K562 (cell line): ENCODE results near the gene CBR4. TPM values are rescaled to one million over a fixed set of nuclear protein-coding genes. Genes with fewer than 3 reads are reported as not detected.

Source experiments
- ATAC-seq: fragments of 200-7000 bp; cut with Tn5 transposase; 3 replicates; pipeline ENCODE4 v1.9.1; 2020; ENCODE audit warnings: moderate library complexity
- BruUV-seq: library from RNA; stranded (reverse); fragments of 400-500 nt; replicated peaks from 2 replicates; lab custom pipeline; 2021; lab: Mats Ljungman, UMichigan
- CTCF ChIA-PET: fragments of 300-600 bp; formaldehyde crosslinking; extraction: SDS; loops from one replicate; lab custom pipeline; 2021; ENCODE audit warnings: low intra/inter-chr PET ratio; lab: Yijun Ruan, JAX
- POLR2A ChIA-PET: fragments of 300-600, 350-650 bp; sonication (Branson Sonifier 250); formaldehyde crosslinking; extraction: SDS; loops from one replicate; lab custom pipeline; 2021; ENCODE audit warnings: antibody characterized with exemption, inconsistent platforms; lab: Yijun Ruan, JAX
- DNase-seq, 4 experiments: peaks; one replicate each; pipeline versions ENCODE4 v3.0.0 to v3.0.0-alpha.2; 2011 to 2018; ENCODE audit warnings: low spot score in 3 of 4, mixed read lengths in 3 of 4; ENCODE audit errors: extremely low read depth in 1 of 4
- FAIRE-seq: peaks from 2 replicates; lab custom pipeline; 2011; peaks lifted over from hg19 to GRCh38; lab: Jason Lieb, UNC
- H2AFZ ChIP-seq: 2 replicates; pipeline ENCODE4 v1.6.0; 2011; ENCODE audit warnings: low read depth, low read length, control low read depth, inconsistent platforms
- H3K27ac ChIP-seq: fragments of 200-600 bp; 3 replicates; pipeline ENCODE4 v1.8.0; 2011; ENCODE audit warnings: low read depth, mild to moderate bottlenecking, control low read depth, inconsistent platforms, low read length, moderate library complexity, mixed read lengths; ENCODE audit errors: extremely low read depth
- H3K27me3 ChIP-seq, 2 experiments: fragments of 300-600 bp in 1 of 2; 2 replicates in 1 of 2; 3 replicates in 1 of 2; pipeline versions ENCODE4 v1.6.0 to v1.8.0; 2011; ENCODE audit warnings: inconsistent platforms in 2 of 2, low read length in 2 of 2, mild to moderate bottlenecking in 1 of 2, mixed read lengths in 1 of 2, moderate library complexity in 1 of 2; ENCODE audit not compliant: control insufficient read depth in 2 of 2, insufficient read depth in 2 of 2
- H3K36me3 ChIP-seq: fragments of 300-600 bp; 3 replicates; pipeline ENCODE4 v1.8.0; 2011; ENCODE audit warnings: mild to moderate bottlenecking, low read length, inconsistent platforms; ENCODE audit not compliant: control insufficient read depth, insufficient read depth
- H3K4me1 ChIP-seq, 2 experiments: fragments of 200-600 bp in 1 of 2; replicated peaks in 1 of 2; 2 replicates in 1 of 2; 3 replicates in 1 of 2; pipeline versions ENCODE4 v1.5.1 to v1.8.0; 2011; ENCODE audit warnings: inconsistent platforms in 2 of 2, low read length in 2 of 2, mild to moderate bottlenecking in 1 of 2, mixed read lengths in 1 of 2, moderate library complexity in 1 of 2; ENCODE audit not compliant: control insufficient read depth in 2 of 2, insufficient read depth in 2 of 2
- H3K4me2 ChIP-seq: 2 replicates; pipeline ENCODE4 v1.6.1; 2011; ENCODE audit warnings: low read length, control low read depth, inconsistent platforms, mixed read lengths; ENCODE audit not compliant: insufficient read depth
- H3K4me3 ChIP-seq: fragments of 200-600 bp; sonication (generic), shearing (Covaris generic); 2 replicates; pipeline ENCODE4 v1.5.1; 2016; ENCODE audit warnings: control low read depth, inconsistent platforms
- H3K79me2 ChIP-seq: fragments of 200-600 bp; 3 replicates; pipeline ENCODE4 v1.8.0; 2011; ENCODE audit warnings: low read length, inconsistent platforms; ENCODE audit not compliant: control insufficient read depth, insufficient read depth
- H3K9ac ChIP-seq, 2 experiments: 2 replicates each; pipeline versions ENCODE4 v1.6.0 to v1.6.1; 2011; ENCODE audit warnings: low read depth in 2 of 2, low read length in 2 of 2, control low read depth in 1 of 2, inconsistent platforms in 1 of 2, mild to moderate bottlenecking in 1 of 2, mixed read lengths in 1 of 2; ENCODE audit not compliant: insufficient read depth in 1 of 2
- H3K9me1 ChIP-seq: one replicate; pipeline ENCODE4 v1.6.0; 2011; ENCODE audit warnings: inconsistent platforms, mild to moderate bottlenecking, low read length, moderate library complexity; ENCODE audit not compliant: control insufficient read depth, insufficient read depth
- H3K9me3 ChIP-seq: replicated peaks from 2 replicates; pipeline ENCODE4 v1.5.1; 2011; ENCODE audit warnings: low read depth, low read length, inconsistent platforms; ENCODE audit not compliant: control insufficient read depth, insufficient read depth
- H4K20me1 ChIP-seq: replicated peaks from 2 replicates; pipeline ENCODE4 v1.6.1; 2011; ENCODE audit warnings: low read length, inconsistent platforms, mixed read lengths; ENCODE audit not compliant: control insufficient read depth, insufficient read depth
- FOSL1 ChIP-seq: fragments of 200-800 bp; sonication (Bioruptor generic); conservative IDR thresholded peaks from 2 replicates; pipeline ENCODE4 v1.6.1; 2016; ENCODE audit warnings: missing genetic modification characterization, missing compliant biosample characterization
- HNRNPK ChIP-seq: fragments of 200-400 bp; formaldehyde crosslinking; IDR thresholded peaks from one replicate; pipeline ENCODE4 v1.6.1; 2018; ENCODE audit warnings: mild to moderate bottlenecking, low read depth, low read length; ENCODE audit not compliant: poor library complexity, severe bottlenecking
- IRF2 ChIP-seq: sonication (generic); formaldehyde crosslinking; IDR thresholded peaks from 2 replicates; pipeline ENCODE4 v1.8.1; 2022; ENCODE audit warnings: mild to moderate bottlenecking, missing genetic modification reagents
- JUN ChIP-seq, 2 experiments: sonication (generic) in 1 of 2; formaldehyde crosslinking in 1 of 2; IDR thresholded peaks; 2 replicates each; pipeline versions ENCODE4 v1.6.1 to v1.8.0; 2012 to 2022; ENCODE audit warnings: borderline replicate concordance in 2 of 2, mild to moderate bottlenecking in 2 of 2, improper control_type of control experiment in 1 of 2, low read depth in 1 of 2, low read length in 1 of 2, missing genetic modification reagents in 1 of 2
- MAFK ChIP-seq: IDR thresholded peaks from 2 replicates; pipeline ENCODE4 v1.6.1; 2011; ENCODE audit warnings: low read length, improper control_type of control experiment
- NCOA4 ChIP-seq: fragments of 450-650 bp; IDR thresholded peaks from 2 replicates; pipeline ENCODE4 v1.6.1; 2018; ENCODE audit warnings: mild to moderate bottlenecking; ENCODE audit not compliant: partially characterized antibody
- NFRKB ChIP-seq: fragments of 450-650 bp; IDR thresholded peaks from 2 replicates; pipeline ENCODE4 v1.6.1; 2016; ENCODE audit warnings: low read depth
- PHB2 ChIP-seq: fragments of 450-650 bp; IDR thresholded peaks from 2 replicates; pipeline ENCODE4 v1.6.1; 2017; ENCODE audit warnings: low read depth
- RFX7 ChIP-seq: fragments of 250-450 bp; sonication (Bioruptor Pico); IDR thresholded peaks from 2 replicates; pipeline ENCODE4 v1.5.1; 2021; ENCODE audit warnings: mild to moderate bottlenecking
- SMAD1 ChIP-seq: fragments of 150-350 bp; IDR thresholded peaks from 2 replicates; pipeline ENCODE4 v1.6.1; 2014; ENCODE audit warnings: low read length, low read depth; ENCODE audit not compliant: partially characterized antibody
- ZNF174 ChIP-seq: fragments of 250-450 bp; sonication (Bioruptor Pico); IDR thresholded peaks from 2 replicates; pipeline ENCODE4 v1.4.0; 2020; ENCODE audit warnings: mild to moderate bottlenecking
- ZNF717 ChIP-seq: fragments of 250-450 bp; sonication (Bioruptor Pico); IDR thresholded peaks from 2 replicates; pipeline ENCODE4 v1.5.0; 2021
- WGBS: fragments of 100-300 bp; shearing (Covaris generic); methylation state at CpG from one replicate; pipeline ENCODE4 v1.1.6; 2016; ENCODE audit warnings: low coverage, mixed read lengths; ENCODE audit not compliant: insufficient coverage; ENCODE audit errors: missing lambda C conversion rate; 5-methylcytosine and 5-hydroxymethylcytosine counted together
- in situ Hi-C: fragments of 300-500 bp; cut with MboI; formaldehyde crosslinking; loops from 4 replicates; pipeline ENCODE4 v1.15.0; 2018; ENCODE audit warnings: inconsistent platforms, mixed read lengths
- intact Hi-C: fragments of 100-400 bp; cut with micrococcal nuclease; formaldehyde crosslinking; loops from 2 replicates; pipeline ENCODE4 v1.14.2; 2022
- polyA plus RNA-seq, 8 experiments: library from polyadenylated mRNA; depleted of rRNA in 4 of 8; stranded (reverse) in 5 of 8; unstranded in 3 of 8; fragments of >200 nt; fragmentation: Nextera tagmentation in 2 of 8; fragmentation: Illumina TruSeq in 1 of 8; extraction: Ambion mirVana in 2 of 8; extraction: Trizol in 1 of 8; gene quantifications; 2 replicates each; pipeline versions ENCODE4 v1.2.1 to v1.2.3, GENCODE V29; 2011 to 2014; ENCODE audit warnings: inconsistent platforms in 1 of 8, missing spikeins in 1 of 8
- total RNA-seq, 7 experiments: library from RNA; depleted of rRNA in 6 of 7; stranded (reverse); fragments of >200 nt in 6 of 7; fragmentation: Illumina TruSeq in 2 of 7; extraction: Trizol in 2 of 7; gene quantifications; 2 replicates each; pipeline versions ENCODE4 v1.2.1 to v1.2.3, GENCODE V29; 2011 to 2021; ENCODE audit warnings: low replicate concordance in 1 of 7
- TF ChIP-seq, protein P1 (sequence below): IDR thresholded peaks from 2 replicates; pipeline ENCODE4 v1.6.1; 2016; ENCODE audit warnings: missing genetic modification characterization, missing compliant biosample characterization
- TF ChIP-seq, protein P2 (sequence below), 2 experiments: fragments of 450-650 bp in 1 of 2; IDR thresholded peaks; 2 replicates each; pipeline ENCODE4 v1.6.1; 2011 to 2017; ENCODE audit warnings: low read depth in 2 of 2, antibody characterized with exemption in 1 of 2, borderline replicate concordance in 1 of 2, low read length in 1 of 2, mild to moderate bottlenecking in 1 of 2, mixed read lengths in 1 of 2; ENCODE audit not compliant: control insufficient read depth in 1 of 2
- TF ChIP-seq, protein P3 (sequence below): fragments of 250-450 bp; sonication (Bioruptor Pico); IDR thresholded peaks from 2 replicates; pipeline ENCODE4 v1.4.0; 2020; ENCODE audit warnings: mild to moderate bottlenecking, moderate library complexity

Gene CBR4
- total and polyA plus RNA-seq, 9 of the 15 experiments (the other 6 are each of a cell fraction or from before 2014, with no cell fraction given): 12.1 to 26.4 (median 18.6) TPM

DNA sequence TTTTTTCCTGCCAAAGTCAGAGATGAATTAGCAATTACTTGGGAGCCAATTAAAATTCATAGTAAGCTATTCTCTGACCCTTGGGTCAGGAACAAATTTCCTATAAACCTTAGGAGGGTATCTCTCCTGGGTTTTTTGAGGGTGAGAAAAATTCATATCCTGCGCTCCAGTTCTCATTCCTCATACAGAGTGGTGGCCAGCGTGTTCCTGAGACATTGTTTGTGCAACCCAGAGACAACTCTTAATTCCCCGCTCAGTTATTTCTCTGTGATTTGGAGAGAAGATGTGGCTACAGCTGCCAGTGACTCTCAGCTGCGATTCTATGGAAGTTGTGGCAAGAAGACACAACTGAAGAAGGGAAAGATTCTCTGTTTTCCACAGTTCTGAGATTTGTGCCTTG, 37.9 kb upstream of the CBR4 start:
- no peaks in the 10 kb centered on the region for H3K36me3 ChIP-seq
- no peak for ATAC-seq
- H3K9ac ChIP-seq: no peak overlapping the region
- no peaks in the 10 kb centered on the region for H4K20me1 ChIP-seq
- no peak overlapping the region for H3K27ac ChIP-seq
- no TSS peak for BruUV-seq
- no peaks in the 10 kb centered on the region for H3K9me3 ChIP-seq
- H3K4me2 ChIP-seq: no peak overlapping the region
- H3K79me2 ChIP-seq: no peaks in the 10 kb centered on the region
- CTCF ChIA-PET: no interaction called here
- no peaks in the 10 kb centered on the region for H3K9me1 ChIP-seq
- H3K27me3 ChIP-seq: peaks cover 44 to 50% of the 10 kb centered on the region in 2 experiments; a peak in 4 of 5 replicates
- H3K4me1 ChIP-seq: no peaks in the 10 kb centered on the region
- no peak overlapping the region for H2AFZ ChIP-seq
- POLR2A ChIA-PET: interaction anchor here (1.2 kb wide), 1 partner anchor 16 kb away, joined by 4 read pairs; no protein-coding TSS in a partner anchor
- DNase-seq: no peak
- no peak overlapping the region for H3K4me3 ChIP-seq
- intact Hi-C loops: no loop called here
- TF ChIP-seq MAFK: no peak
- TF ChIP-seq, protein P1, sequence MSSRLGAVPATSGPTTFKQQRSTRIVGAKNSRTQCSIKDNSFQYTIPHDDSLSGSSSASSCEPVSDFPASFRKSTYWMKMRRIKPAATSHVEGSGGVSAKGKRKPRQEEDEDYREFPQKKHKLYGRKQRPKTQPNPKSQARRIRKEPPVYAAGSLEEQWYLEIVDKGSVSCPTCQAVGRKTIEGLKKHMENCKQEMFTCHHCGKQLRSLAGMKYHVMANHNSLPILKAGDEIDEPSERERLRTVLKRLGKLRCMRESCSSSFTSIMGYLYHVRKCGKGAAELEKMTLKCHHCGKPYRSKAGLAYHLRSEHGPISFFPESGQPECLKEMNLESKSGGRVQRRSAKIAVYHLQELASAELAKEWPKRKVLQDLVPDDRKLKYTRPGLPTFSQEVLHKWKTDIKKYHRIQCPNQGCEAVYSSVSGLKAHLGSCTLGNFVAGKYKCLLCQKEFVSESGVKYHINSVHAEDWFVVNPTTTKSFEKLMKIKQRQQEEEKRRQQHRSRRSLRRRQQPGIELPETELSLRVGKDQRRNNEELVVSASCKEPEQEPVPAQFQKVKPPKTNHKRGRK: no peak
- TF ChIP-seq FOSL1: no peak
- no peak for TF ChIP-seq NCOA4
- TF ChIP-seq PHB2: no peak
- TF ChIP-seq JUN (IDR thresholded peaks at IDR 0.05; ENCODE audit: borderline replicate concordance, low read depth, low read length): no peak
- TF ChIP-seq JUN (CRISPR knock-in tag; IDR thresholded peaks at IDR 0.05; ENCODE audit: borderline replicate concordance): no peak
- no peak for TF ChIP-seq HNRNPK
- no peak for TF ChIP-seq RFX7 (CRISPR knock-in tag)
- no peak for TF ChIP-seq ZNF174 (CRISPR knock-in tag)
- no peak for TF ChIP-seq ZNF717 (CRISPR knock-in tag)
- TF ChIP-seq, protein P2, sequence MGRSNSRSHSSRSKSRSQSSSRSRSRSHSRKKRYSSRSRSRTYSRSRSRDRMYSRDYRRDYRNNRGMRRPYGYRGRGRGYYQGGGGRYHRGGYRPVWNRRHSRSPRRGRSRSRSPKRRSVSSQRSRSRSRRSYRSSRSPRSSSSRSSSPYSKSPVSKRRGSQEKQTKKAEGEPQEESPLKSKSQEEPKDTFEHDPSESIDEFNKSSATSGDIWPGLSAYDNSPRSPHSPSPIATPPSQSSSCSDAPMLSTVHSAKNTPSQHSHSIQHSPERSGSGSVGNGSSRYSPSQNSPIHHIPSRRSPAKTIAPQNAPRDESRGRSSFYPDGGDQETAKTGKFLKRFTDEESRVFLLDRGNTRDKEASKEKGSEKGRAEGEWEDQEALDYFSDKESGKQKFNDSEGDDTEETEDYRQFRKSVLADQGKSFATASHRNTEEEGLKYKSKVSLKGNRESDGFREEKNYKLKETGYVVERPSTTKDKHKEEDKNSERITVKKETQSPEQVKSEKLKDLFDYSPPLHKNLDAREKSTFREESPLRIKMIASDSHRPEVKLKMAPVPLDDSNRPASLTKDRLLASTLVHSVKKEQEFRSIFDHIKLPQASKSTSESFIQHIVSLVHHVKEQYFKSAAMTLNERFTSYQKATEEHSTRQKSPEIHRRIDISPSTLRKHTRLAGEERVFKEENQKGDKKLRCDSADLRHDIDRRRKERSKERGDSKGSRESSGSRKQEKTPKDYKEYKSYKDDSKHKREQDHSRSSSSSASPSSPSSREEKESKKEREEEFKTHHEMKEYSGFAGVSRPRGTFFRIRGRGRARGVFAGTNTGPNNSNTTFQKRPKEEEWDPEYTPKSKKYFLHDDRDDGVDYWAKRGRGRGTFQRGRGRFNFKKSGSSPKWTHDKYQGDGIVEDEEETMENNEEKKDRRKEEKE (IDR thresholded peaks at IDR 0.05; ENCODE audit: borderline replicate concordance in 1 of 2, control insufficient read depth in 1 of 2, low read depth in 2 of 2, low read length in 1 of 2): no peak
- TF ChIP-seq IRF2 (CRISPR knock-in tag): no peak
- TF ChIP-seq, protein P3, sequence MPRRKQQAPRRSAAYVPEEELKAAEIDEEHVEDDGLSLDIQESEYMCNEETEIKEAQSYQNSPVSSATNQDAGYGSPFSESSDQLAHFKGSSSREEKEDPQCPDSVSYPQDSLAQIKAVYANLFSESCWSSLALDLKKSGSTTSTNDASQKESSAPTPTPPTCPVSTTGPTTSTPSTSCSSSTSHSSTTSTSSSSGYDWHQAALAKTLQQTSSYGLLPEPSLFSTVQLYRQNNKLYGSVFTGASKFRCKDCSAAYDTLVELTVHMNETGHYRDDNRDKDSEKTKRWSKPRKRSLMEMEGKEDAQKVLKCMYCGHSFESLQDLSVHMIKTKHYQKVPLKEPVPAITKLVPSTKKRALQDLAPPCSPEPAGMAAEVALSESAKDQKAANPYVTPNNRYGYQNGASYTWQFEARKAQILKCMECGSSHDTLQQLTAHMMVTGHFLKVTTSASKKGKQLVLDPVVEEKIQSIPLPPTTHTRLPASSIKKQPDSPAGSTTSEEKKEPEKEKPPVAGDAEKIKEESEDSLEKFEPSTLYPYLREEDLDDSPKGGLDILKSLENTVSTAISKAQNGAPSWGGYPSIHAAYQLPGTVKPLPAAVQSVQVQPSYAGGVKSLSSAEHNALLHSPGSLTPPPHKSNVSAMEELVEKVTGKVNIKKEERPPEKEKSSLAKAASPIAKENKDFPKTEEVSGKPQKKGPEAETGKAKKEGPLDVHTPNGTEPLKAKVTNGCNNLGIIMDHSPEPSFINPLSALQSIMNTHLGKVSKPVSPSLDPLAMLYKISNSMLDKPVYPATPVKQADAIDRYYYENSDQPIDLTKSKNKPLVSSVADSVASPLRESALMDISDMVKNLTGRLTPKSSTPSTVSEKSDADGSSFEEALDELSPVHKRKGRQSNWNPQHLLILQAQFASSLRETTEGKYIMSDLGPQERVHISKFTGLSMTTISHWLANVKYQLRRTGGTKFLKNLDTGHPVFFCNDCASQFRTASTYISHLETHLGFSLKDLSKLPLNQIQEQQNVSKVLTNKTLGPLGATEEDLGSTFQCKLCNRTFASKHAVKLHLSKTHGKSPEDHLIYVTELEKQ (CRISPR knock-in tag): no peak
- no peak for TF ChIP-seq SMAD1
- no peak for TF ChIP-seq NFRKB
- in situ Hi-C loops: no loop called here
- WGBS: 3% methylated on average over 4 of the region's 4 CpGs
- no peak for FAIRE-seq
